Measurements from ENCODE around the gene AIRE. TPM values are rescaled to one million over a fixed set of nuclear protein-coding genes. Genes with fewer than 3 reads are reported as not detected.
"Not testable (repeated sequence)": the region's sequence is repeated elsewhere in the genome, so short reads cannot be mapped to it uniquely, and the experiment has no call there.

Gene AIRE
- 2.0 and 2.8 TPM in 2 replicates for total RNA-seq

- intact Hi-C loops (cut with micrococcal nuclease): no loop called here
Measured at GRCh38 chr21:44285138-44285992, at the start of gene AIRE. Gene AIRE (plus strand): TSS chr21:44285876. CDS start chr21:44286007, 131 bp downstream.

- intact Hi-C loops (cut with micrococcal nuclease): not testable (repeated sequence)
Measured at GRCh38 chr21:44240353-44240752, 45.3 kb upstream of the AIRE start.

GRCh38 chr21:44240842-44241241 lies 44.8 kb upstream of the AIRE start, which contains the start of gene ICOSLG:
Gene ICOSLG (minus strand): TSS chr21:44240943. CDS start chr21:44240817, 126 bp downstream.
- intact Hi-C loops (cut with micrococcal nuclease): not testable (repeated sequence)

GRCh38 chr21:44241281-44241680 lies 44.4 kb upstream of the AIRE start:
- intact Hi-C loops (cut with micrococcal nuclease): not testable (repeated sequence)

GRCh38 chr21:44243980-44244379 lies 41.7 kb upstream of the AIRE start:
- intact Hi-C loops (cut with micrococcal nuclease): not testable (repeated sequence)

- intact Hi-C loops (cut with micrococcal nuclease): not testable (repeated sequence)
Measured at GRCh38 chr21:44247904-44248303, 37.8 kb upstream of the AIRE start.

GRCh38 chr21:44249204-44250037 lies 36.3 kb upstream of the AIRE start:
- intact Hi-C loops (cut with micrococcal nuclease): not testable (repeated sequence)

- intact Hi-C loops (cut with micrococcal nuclease): no loop called here
Measured at GRCh38 chr21:44253832-44254710, 31.6 kb upstream of the AIRE start.

GRCh38 chr21:44255511-44255981 lies 30.1 kb upstream of the AIRE start:
- intact Hi-C loops (cut with micrococcal nuclease): no loop called here

- intact Hi-C loops (cut with micrococcal nuclease): no loop called here
Measured at GRCh38 chr21:44258056-44258725, 27.5 kb upstream of the AIRE start.

GRCh38 chr21:44259082-44259705 lies 26.5 kb upstream of the AIRE start:
- intact Hi-C loops (cut with micrococcal nuclease): no loop called here

- intact Hi-C loops (cut with micrococcal nuclease): loop anchor here (1.0 kb wide), 1 partner anchor 8 kb away; no protein-coding TSS in a partner anchor
Measured at GRCh38 chr21:44260066-44260465, 25.6 kb upstream of the AIRE start.

- intact Hi-C loops (cut with micrococcal nuclease): loop anchor here (1.0 kb wide), 1 partner anchor 7 kb away; no protein-coding TSS in a partner anchor
Measured at GRCh38 chr21:44260791-44261631, 24.7 kb upstream of the AIRE start.

GRCh38 chr21:44261675-44262295 lies 23.9 kb upstream of the AIRE start, which contains the start of gene DNMT3L:
Gene DNMT3L (minus strand): TSS chr21:44261897. CDS start chr21:44261259, 638 bp downstream.
- intact Hi-C loops (cut with micrococcal nuclease): no loop called here

GRCh38 chr21:44262338-44263056 lies 23.2 kb upstream of the AIRE start:
- intact Hi-C loops (cut with micrococcal nuclease): no loop called here

- intact Hi-C loops (cut with micrococcal nuclease): no loop called here
Measured at GRCh38 chr21:44263221-44263760, 22.4 kb upstream of the AIRE start.

GRCh38 chr21:44263768-44264167 lies 21.9 kb upstream of the AIRE start:
- intact Hi-C loops (cut with micrococcal nuclease): no loop called here
